ENCODE results near the gene PPFIA1.

DNA sequence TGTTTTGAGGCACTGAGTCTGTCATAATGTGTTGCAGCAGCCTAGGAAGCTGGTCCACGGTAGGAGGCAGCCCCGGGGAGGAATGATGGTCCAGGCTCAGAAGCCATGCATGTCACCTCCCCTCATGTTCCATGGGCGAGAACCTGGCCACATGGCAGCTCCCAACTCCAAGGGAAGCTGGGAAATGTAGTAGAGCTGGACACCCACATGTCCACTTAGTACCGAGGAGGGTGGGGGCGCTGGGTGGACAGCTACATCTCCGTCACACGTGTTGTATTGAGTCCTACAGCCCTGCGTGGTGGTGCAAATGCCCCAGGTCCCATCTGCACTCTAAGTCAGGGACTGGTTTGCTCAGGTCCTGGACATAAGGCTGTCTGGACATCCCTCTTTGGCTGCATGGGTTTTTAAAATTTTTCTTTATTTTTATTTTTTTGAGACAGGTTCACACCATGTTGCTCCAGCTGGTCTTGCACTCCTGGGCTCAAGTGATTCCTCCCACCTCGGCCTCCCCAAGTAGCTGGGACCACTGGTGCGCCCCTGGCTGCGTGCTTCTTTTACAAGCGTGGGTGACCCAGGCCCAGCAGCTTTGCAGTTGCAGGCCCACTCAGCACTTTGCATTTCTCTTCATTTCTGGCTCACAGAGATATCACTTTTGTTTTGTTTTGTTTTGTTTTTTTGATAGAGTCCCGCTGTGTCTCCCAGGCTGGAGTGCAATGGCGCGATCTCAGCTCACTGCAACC is 123.9 kb downstream of the PPFIA1 start:
- TF ChIP-seq POLR2A (IDR thresholded peaks at IDR 0.05) (no peak), CTCF (IDR thresholded peaks at IDR 0.05) (no peak)
